ENCODE data around the gene KLK13.

Gene KLK13

GRCh38 chr19:51101171-51101865, 36.4 kb upstream of the KLK13 start:
- Histone ChIP-seq H3K4me1 (ENCODE audit: control insufficient read depth in 2 of 2, insufficient read depth in 2 of 2, low read length in 2 of 2) (no peaks in the 10 kb centered on the region), H3K36me3 (ENCODE audit: control insufficient read depth in 2 of 2, insufficient read depth in 2 of 2, low read length in 2 of 2) (peaks cover 14 to 32% of the 10 kb centered on the region in 2 donors), H3K9me3 (ENCODE audit: control insufficient read depth in 2 of 2, low read length in 2 of 2) (no peaks in the 10 kb centered on the region), H3K27ac (ENCODE audit: low read depth in 2 of 2, low read length in 2 of 2) (no peak overlapping the region), H3K4me3 (ENCODE audit: low read length in 2 of 2) (no peak overlapping the region), H3K9ac (ENCODE audit: low read depth in 1 of 2, low read length in 2 of 2) (no peak overlapping the region), H3K27me3 (ENCODE audit: control insufficient read depth in 2 of 2, insufficient read depth in 2 of 2, low read length in 2 of 2) (no peaks in the 10 kb centered on the region)

GRCh38 chr19:51100601-51101000, 35.7 kb upstream of the KLK13 start:
- H3K9ac ChIP-seq (ENCODE audit: low read depth in 1 of 2, low read length in 2 of 2), result no peak overlapping the region
- no peaks in the 10 kb centered on the region for H3K4me1 ChIP-seq (ENCODE audit: control insufficient read depth in 2 of 2, insufficient read depth in 2 of 2, low read length in 2 of 2)
- H3K9me3 ChIP-seq (ENCODE audit: control insufficient read depth in 2 of 2, low read length in 2 of 2), result no peaks in the 10 kb centered on the region
- no peaks in the 10 kb centered on the region for H3K27me3 ChIP-seq (ENCODE audit: control insufficient read depth in 2 of 2, insufficient read depth in 2 of 2, low read length in 2 of 2)
- H3K27ac ChIP-seq (ENCODE audit: low read depth in 2 of 2, low read length in 2 of 2), result no peak overlapping the region
- peaks cover 14 to 32% of the 10 kb centered on the region in 2 donors for H3K36me3 ChIP-seq (ENCODE audit: control insufficient read depth in 2 of 2, insufficient read depth in 2 of 2, low read length in 2 of 2)
- H3K4me3 ChIP-seq (ENCODE audit: low read length in 2 of 2), result no peak overlapping the region

- H3K9me3 ChIP-seq (ENCODE audit: control insufficient read depth in 2 of 2, low read length in 2 of 2), result no peaks in the 10 kb centered on the region
- peaks cover 14 to 32% of the 10 kb centered on the region in 2 donors for H3K36me3 ChIP-seq (ENCODE audit: control insufficient read depth in 2 of 2, insufficient read depth in 2 of 2, low read length in 2 of 2)
- no peaks in the 10 kb centered on the region for H3K27me3 ChIP-seq (ENCODE audit: control insufficient read depth in 2 of 2, insufficient read depth in 2 of 2, low read length in 2 of 2)
- H3K27ac ChIP-seq (ENCODE audit: low read depth in 2 of 2, low read length in 2 of 2), result no peak overlapping the region
- no peaks in the 10 kb centered on the region for H3K4me1 ChIP-seq (ENCODE audit: control insufficient read depth in 2 of 2, insufficient read depth in 2 of 2, low read length in 2 of 2)
- H3K9ac ChIP-seq (ENCODE audit: low read depth in 1 of 2, low read length in 2 of 2), result no peak overlapping the region
- H3K4me3 ChIP-seq (ENCODE audit: low read length in 2 of 2), result no peak overlapping the region
These were observed 34.1 kb upstream of the KLK13 start for GRCh38 chr19:51099047-51099382.

DNA sequence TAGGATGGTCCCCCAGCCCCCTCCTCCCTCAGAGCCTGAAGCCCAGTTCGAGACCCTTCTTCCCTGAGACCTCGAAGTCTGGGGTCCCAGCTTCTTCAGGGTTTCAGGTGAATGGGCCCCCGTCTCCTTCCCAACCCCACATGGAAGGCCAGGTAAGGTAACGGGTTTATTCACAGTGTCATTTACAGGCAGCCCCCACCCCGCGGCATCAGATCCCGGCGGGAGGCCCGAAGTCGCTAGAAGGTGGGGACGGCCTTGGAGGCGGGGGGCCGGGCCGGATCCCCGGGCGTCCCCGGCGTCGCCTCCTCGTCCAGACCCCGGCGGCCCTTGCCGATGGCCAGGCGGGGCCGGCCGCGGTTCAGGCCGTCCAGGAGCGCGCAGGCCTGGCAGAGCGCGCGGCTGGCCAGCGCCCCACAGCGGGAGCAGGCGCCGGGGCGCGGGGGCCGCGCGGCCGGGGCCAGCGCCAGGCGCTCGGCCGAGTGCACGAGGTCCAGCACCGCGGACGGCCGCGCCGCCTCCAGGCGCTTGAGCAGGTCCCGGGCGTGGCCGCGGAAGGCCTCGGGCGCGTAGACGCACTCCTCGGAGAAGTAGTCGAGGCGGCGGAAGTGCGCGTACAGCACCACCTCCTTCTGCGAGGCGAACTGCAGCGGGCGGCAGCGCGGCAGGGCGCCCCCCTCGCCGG, 33.6 kb upstream of the KLK13 start:
- Histone ChIP-seq H3K36me3 (ENCODE audit: control insufficient read depth in 2 of 2, insufficient read depth in 2 of 2, low read length in 2 of 2) (peaks cover 14 to 28% of the 10 kb centered on the region in 2 donors), H3K27ac (ENCODE audit: low read depth in 2 of 2, low read length in 2 of 2) (no peak overlapping the region), H3K27me3 (ENCODE audit: control insufficient read depth in 2 of 2, insufficient read depth in 2 of 2, low read length in 2 of 2) (no peaks in the 10 kb centered on the region), H3K9ac (ENCODE audit: low read depth in 1 of 2, low read length in 2 of 2) (no peak overlapping the region), H3K4me3 (ENCODE audit: low read length in 2 of 2) (no peak overlapping the region), H3K9me3 (ENCODE audit: control insufficient read depth in 2 of 2, low read length in 2 of 2) (no peaks in the 10 kb centered on the region), H3K4me1 (ENCODE audit: control insufficient read depth in 2 of 2, insufficient read depth in 2 of 2, low read length in 2 of 2) (no peaks in the 10 kb centered on the region)

- H3K9me3 ChIP-seq (ENCODE audit: control insufficient read depth in 2 of 2, low read length in 2 of 2), result no peaks in the 10 kb centered on the region
- H3K4me1 ChIP-seq (ENCODE audit: control insufficient read depth in 2 of 2, insufficient read depth in 2 of 2, low read length in 2 of 2), result no peaks in the 10 kb centered on the region
- no peak overlapping the region for H3K9ac ChIP-seq (ENCODE audit: low read depth in 1 of 2, low read length in 2 of 2)
- H3K36me3 ChIP-seq (ENCODE audit: control insufficient read depth in 2 of 2, insufficient read depth in 2 of 2, low read length in 2 of 2), result peaks cover 11 to 27% of the 10 kb centered on the region in 2 donors
- no peak overlapping the region for H3K4me3 ChIP-seq (ENCODE audit: low read length in 2 of 2)
- H3K27me3 ChIP-seq (ENCODE audit: control insufficient read depth in 2 of 2, insufficient read depth in 2 of 2, low read length in 2 of 2), result no peaks in the 10 kb centered on the region
- no peak overlapping the region for H3K27ac ChIP-seq (ENCODE audit: low read depth in 2 of 2, low read length in 2 of 2)
These were observed 32.9 kb upstream of the KLK13 start for GRCh38 chr19:51097796-51098195.

- Histone ChIP-seq H3K27ac (ENCODE audit: low read depth in 2 of 2, low read length in 2 of 2) (no peak overlapping the region), H3K9ac (ENCODE audit: low read depth in 1 of 2, low read length in 2 of 2) (no peak overlapping the region), H3K4me3 (ENCODE audit: low read length in 2 of 2) (no peak overlapping the region), H3K9me3 (ENCODE audit: control insufficient read depth in 2 of 2, low read length in 2 of 2) (no peaks in the 10 kb centered on the region), H3K27me3 (ENCODE audit: control insufficient read depth in 2 of 2, insufficient read depth in 2 of 2, low read length in 2 of 2) (no peaks in the 10 kb centered on the region), H3K4me1 (ENCODE audit: control insufficient read depth in 2 of 2, insufficient read depth in 2 of 2, low read length in 2 of 2) (no peaks in the 10 kb centered on the region), H3K36me3 (ENCODE audit: control insufficient read depth in 2 of 2, insufficient read depth in 2 of 2, low read length in 2 of 2) (peaks cover 5 to 22% of the 10 kb centered on the region in 2 donors)
These were observed 32.4 kb upstream of the KLK13 start for GRCh38 chr19:51097166-51097738.

DNA sequence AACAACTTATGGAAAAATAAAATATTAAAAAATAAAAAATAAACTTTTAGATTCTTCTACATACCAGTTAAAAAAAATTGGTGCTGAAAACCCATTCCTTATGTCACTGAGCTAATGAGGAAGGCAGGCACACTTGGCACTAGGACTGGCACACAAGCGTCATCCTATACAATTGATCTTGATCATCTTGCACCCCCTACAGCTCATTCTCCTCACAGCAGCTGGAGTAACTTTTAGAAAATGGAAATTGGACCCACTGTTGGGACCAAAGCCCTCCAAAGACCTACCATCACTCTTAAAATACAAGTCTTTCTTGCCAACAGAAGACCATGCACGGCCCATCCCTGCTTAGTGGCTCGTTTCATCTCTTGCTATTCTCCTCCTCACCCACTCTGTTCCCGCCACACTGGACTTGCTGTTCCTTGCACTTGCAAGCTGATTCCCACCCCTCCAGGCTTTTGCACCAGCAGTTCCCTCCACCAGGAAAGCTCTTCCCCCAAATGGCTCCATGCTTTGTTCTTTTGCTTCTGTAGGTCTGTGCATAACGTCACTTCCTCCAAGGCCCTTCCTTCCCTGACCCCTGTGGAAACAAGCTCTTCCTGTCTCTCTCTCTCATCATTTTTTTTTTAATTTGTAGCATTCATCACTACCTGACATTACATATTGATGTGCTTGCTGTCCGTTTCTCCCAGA, 31.7 kb upstream of the KLK13 start:
- Histone ChIP-seq H3K27ac (ENCODE audit: low read depth in 2 of 2, low read length in 2 of 2) (no peak overlapping the region), H3K4me1 (ENCODE audit: control insufficient read depth in 2 of 2, insufficient read depth in 2 of 2, low read length in 2 of 2) (no peaks in the 10 kb centered on the region)

DNA sequence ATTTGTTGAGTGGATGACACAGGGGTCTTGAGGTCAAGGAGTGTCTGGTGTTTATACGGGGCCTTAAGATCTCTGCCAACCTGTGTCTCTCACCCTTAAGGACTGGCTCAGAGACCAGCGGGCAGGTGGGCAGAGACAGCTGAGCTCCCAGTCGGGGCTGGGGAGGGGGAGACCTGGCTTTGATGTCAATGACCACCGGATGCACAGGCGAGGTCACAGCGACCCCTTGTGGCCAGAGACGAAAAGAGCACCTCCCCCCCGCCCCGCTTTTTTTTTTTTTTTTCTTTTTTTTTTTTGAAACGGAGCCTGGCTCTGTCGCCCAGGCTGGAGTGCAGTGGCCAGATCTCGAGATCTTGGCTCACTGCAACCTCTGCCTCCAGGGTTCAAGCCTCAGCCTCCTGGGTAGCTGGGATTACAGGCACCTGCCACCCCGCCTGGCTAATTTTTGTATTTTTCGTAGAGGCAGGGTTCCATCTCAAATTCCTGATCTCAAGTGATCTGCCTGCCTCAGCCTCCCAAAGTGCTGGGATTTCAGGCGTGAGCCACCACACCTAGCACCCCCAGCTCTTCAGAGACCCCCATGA, 29.9 kb upstream of the KLK13 start:
- no peaks in the 10 kb centered on the region for H3K27me3 ChIP-seq (ENCODE audit: control insufficient read depth in 2 of 2, insufficient read depth in 2 of 2, low read length in 2 of 2)
- H3K4me3 ChIP-seq (ENCODE audit: low read length in 2 of 2), result no peak overlapping the region
- no peaks in the 10 kb centered on the region for H3K4me1 ChIP-seq (ENCODE audit: control insufficient read depth in 2 of 2, insufficient read depth in 2 of 2, low read length in 2 of 2)
- H3K9me3 ChIP-seq (ENCODE audit: control insufficient read depth in 2 of 2, low read length in 2 of 2), result no peaks in the 10 kb centered on the region
- no peak overlapping the region for H3K9ac ChIP-seq (ENCODE audit: low read depth in 1 of 2, low read length in 2 of 2)
- H3K36me3 ChIP-seq (ENCODE audit: control insufficient read depth in 2 of 2, insufficient read depth in 2 of 2, low read length in 2 of 2), result peaks cover 3 to 6% of the 10 kb centered on the region in 2 donors
- no peak overlapping the region for H3K27ac ChIP-seq (ENCODE audit: low read depth in 2 of 2, low read length in 2 of 2)

More for the DNA sequence above, 31.7 kb upstream of the KLK13 start:
- Histone ChIP-seq H3K27me3 (ENCODE audit: control insufficient read depth in 2 of 2, insufficient read depth in 2 of 2, low read length in 2 of 2) (no peaks in the 10 kb centered on the region), H3K36me3 (ENCODE audit: control insufficient read depth in 2 of 2, insufficient read depth in 2 of 2, low read length in 2 of 2) (peaks cover 3 to 19% of the 10 kb centered on the region in 2 donors), H3K4me3 (ENCODE audit: low read length in 2 of 2) (no peak overlapping the region), H3K9ac (ENCODE audit: low read depth in 1 of 2, low read length in 2 of 2) (no peak overlapping the region), H3K9me3 (ENCODE audit: control insufficient read depth in 2 of 2, low read length in 2 of 2) (no peaks in the 10 kb centered on the region)

DNA sequence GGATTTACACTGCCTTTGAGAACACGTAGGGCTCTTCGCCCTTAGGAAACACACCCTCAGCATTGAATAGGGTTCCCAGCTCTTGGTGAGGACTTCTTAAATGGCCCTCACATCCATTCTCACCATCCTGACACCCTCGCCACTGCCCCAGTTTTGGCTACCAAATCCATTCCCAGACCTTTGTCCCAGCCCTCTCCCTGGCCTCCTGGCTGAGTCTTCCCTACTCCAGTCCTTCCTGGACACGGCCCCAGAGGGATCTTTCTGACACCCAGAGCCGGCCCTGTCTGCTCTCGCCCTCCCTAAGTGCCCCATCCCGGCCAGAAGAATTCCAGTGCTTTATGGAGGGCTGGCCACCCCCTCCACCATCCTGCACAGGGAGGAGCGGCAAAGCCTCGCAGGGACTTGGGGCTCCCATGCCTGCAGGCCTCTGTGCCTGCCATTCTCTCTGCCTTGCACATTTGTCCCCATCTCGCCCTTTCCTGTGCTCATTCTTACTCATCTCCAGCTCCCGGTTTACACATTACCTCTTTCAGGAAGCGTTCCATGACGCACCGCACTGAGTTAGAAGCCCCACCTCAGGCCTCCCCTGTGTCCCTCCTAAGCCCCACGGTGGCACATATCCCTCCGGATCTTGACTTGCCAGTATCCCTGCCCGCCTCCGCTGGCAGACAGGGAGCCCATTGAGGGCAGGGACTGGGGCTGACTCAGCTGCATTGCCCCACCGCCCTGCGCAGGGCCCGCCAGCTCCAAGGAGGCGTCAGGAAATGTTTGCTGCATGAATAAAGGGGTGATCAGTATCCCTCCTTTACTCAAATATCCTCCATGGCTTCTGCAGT, 28.8 kb upstream of the KLK13 start:
- H3K9ac ChIP-seq (ENCODE audit: low read depth in 1 of 2, low read length in 2 of 2), result no peak overlapping the region
- no peaks in the 10 kb centered on the region for H3K9me3 ChIP-seq (ENCODE audit: control insufficient read depth in 2 of 2, low read length in 2 of 2)
- H3K4me1 ChIP-seq (ENCODE audit: control insufficient read depth in 2 of 2, insufficient read depth in 2 of 2, low read length in 2 of 2), result no peaks in the 10 kb centered on the region
- H3K27ac ChIP-seq (ENCODE audit: low read depth in 2 of 2, low read length in 2 of 2), result no peak overlapping the region
- no peaks in the 10 kb centered on the region for H3K27me3 ChIP-seq (ENCODE audit: control insufficient read depth in 2 of 2, insufficient read depth in 2 of 2, low read length in 2 of 2)
- H3K36me3 ChIP-seq (ENCODE audit: control insufficient read depth in 2 of 2, insufficient read depth in 2 of 2, low read length in 2 of 2), result peaks cover 1 to 3% of the 10 kb centered on the region in 2 donors
- no peak overlapping the region for H3K4me3 ChIP-seq (ENCODE audit: low read length in 2 of 2)

All from mucosa of rectum (tissue), 2 donors.